HEK293T (cell line): ENCODE measurements around the gene IFNL1.

Source experiments
- BHLHE40 ChIP-seq: fragments of 450-650 bp; IDR thresholded peaks from 2 replicates; pipeline ENCODE4 v1.6.1; 2016; ENCODE audit warnings: mild to moderate bottlenecking, moderate library complexity, borderline replicate concordance
- CTBP1 ChIP-seq: fragments of 450-650 bp; IDR thresholded peaks from 2 replicates; pipeline ENCODE4 v1.6.1; 2016; ENCODE audit warnings: borderline replicate concordance
- ELF4 ChIP-seq: fragments of 450-650 bp; IDR thresholded peaks from 2 replicates; pipeline ENCODE4 v1.6.1; 2017; ENCODE audit warnings: antibody characterized with exemption
- FOXA1 ChIP-seq: fragments of 450-650 bp; IDR thresholded peaks from 2 replicates; pipeline ENCODE4 v1.6.1; 2016; ENCODE audit warnings: mild to moderate bottlenecking
- FOXK2 ChIP-seq: fragments of 450-650 bp; IDR thresholded peaks from 2 replicates; pipeline ENCODE4 v1.6.1; 2016; ENCODE audit warnings: mild to moderate bottlenecking
- FOXM1 ChIP-seq: fragments of 450-650 bp; IDR thresholded peaks from 2 replicates; pipeline ENCODE4 v1.6.1; 2017; ENCODE audit warnings: mild to moderate bottlenecking, borderline replicate concordance
- HDGF ChIP-seq: fragments of 450-650 bp; IDR thresholded peaks from 2 replicates; pipeline ENCODE4 v1.6.1; 2017; ENCODE audit warnings: antibody characterized with exemption, borderline replicate concordance
- L3MBTL2 ChIP-seq: fragments of 450-650 bp; conservative IDR thresholded peaks from 2 replicates; pipeline ENCODE4 v1.6.1; 2016; ENCODE audit warnings: mild to moderate bottlenecking
- LEF1 ChIP-seq: fragments of 450-650 bp; IDR thresholded peaks from 2 replicates; pipeline ENCODE4 v1.6.1; 2017; ENCODE audit warnings: mild to moderate bottlenecking, borderline replicate concordance
- NFRKB ChIP-seq: fragments of 450-650 bp; IDR thresholded peaks from 2 replicates; pipeline ENCODE4 v1.6.1; 2016; ENCODE audit warnings: mild to moderate bottlenecking, moderate library complexity
- SP1 ChIP-seq: fragments of 450-650 bp; IDR thresholded peaks from 2 replicates; pipeline ENCODE4 v1.6.1; 2017
- SUZ12 ChIP-seq: fragments of 450-650 bp; IDR thresholded peaks from 2 replicates; pipeline ENCODE4 v1.6.1; 2016; ENCODE audit warnings: mild to moderate bottlenecking
- ZNF384 ChIP-seq: fragments of 450-650 bp; IDR thresholded peaks from 2 replicates; pipeline ENCODE4 v1.6.1; 2016
- TF ChIP-seq, protein P1 (sequence below): fragments of 450-650 bp; IDR thresholded peaks from 2 replicates; pipeline ENCODE4 v1.6.1; 2016

DNA sequence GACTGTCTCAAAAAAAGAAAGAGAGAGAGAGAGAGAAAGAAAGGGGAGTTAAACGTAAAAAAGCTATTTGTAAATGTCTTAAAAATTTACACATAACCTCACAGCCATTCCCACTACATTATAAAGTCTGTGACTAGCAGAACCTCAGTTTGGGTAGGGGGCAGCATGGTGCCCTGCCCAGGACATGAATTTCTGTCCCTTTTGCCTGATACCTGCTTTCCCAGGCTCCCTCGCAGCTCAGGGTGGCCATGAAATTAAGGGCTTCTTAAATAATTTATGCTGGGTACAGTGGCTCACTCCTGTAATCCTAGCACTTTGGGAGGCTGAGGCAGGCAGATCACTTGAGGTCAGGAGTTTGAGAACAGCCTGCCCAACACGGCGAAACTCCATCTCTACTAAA lies 4.8 kb downstream of the IFNL1 start:
- TF ChIP-seq LEF1: no peak
- no peak for TF ChIP-seq HDGF
- no peak for TF ChIP-seq FOXA1
- no peak for TF ChIP-seq FOXM1
- no peak for TF ChIP-seq FOXK2
- no peak for TF ChIP-seq ZNF384
- no peak for TF ChIP-seq BHLHE40
- TF ChIP-seq SP1: no peak
- no peak for TF ChIP-seq SUZ12
- no peak for TF ChIP-seq NFRKB
- TF ChIP-seq L3MBTL2: no peak
- TF ChIP-seq, protein P1, sequence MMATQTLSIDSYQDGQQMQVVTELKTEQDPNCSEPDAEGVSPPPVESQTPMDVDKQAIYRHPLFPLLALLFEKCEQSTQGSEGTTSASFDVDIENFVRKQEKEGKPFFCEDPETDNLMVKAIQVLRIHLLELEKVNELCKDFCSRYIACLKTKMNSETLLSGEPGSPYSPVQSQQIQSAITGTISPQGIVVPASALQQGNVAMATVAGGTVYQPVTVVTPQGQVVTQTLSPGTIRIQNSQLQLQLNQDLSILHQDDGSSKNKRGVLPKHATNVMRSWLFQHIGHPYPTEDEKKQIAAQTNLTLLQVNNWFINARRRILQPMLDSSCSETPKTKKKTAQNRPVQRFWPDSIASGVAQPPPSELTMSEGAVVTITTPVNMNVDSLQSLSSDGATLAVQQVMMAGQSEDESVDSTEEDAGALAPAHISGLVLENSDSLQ: no peak
- no peak for TF ChIP-seq CTBP1
- TF ChIP-seq ELF4: no peak
